HG03060 (cell line): ENCODE data around the gene ZNF490.
"Not testable (repeated sequence)": the region's sequence is repeated elsewhere in the genome, so short reads cannot be mapped to it uniquely, and the experiment has no call there.

ENCODE experiments used
- ATAC-seq: cut with Tn5 transposase; IDR thresholded peaks from one replicate; pipeline ENCODE4 v1.9.1; 2021; ENCODE audit warnings: low read depth, moderate number of reproducible peaks; ENCODE audit not compliant: unreplicated experiment

The ZNF490 gene

GRCh38 chr19:12610540-12611360 is at the start of gene ZNF490, which contains the start of gene ZNF791:
TSS of gene ZNF490 (minus strand) at chr19:12610813. CDS start at chr19:12610680, 133 bp downstream.
TSS of gene ZNF791 (plus strand) at chr19:12610920. CDS start at chr19:12611080, 160 bp downstream.
- peak; percentile 38 for ATAC-seq

- ATAC-seq, result no peak
These were observed 47.4 kb upstream of the ZNF490 start for GRCh38 chr19:12657966-12658365.

GRCh38 chr19:12656899-12657571 is 46.4 kb upstream of the ZNF490 start:
- no peak for ATAC-seq

DNA sequence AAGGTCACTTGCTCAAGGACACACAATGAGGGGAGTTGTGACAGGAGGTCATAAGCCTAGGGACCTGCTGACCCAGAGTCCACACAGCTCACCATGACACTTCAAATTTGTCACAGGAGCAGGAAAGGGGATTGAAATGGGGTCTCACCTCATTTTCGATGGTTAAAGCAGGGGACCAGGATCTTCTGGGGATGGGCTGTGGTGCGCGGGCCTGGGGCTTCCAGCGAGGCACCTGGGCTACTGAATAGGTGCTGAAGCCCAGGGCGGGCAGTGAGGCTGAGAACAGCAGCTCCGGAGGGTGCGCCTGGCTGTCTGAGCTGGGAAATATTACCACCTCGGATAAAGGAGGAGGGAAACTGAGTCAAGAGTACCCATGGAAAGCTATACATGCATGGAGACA is 44.9 kb upstream of the ZNF490 start:
- ATAC-seq, result no peak

GRCh38 chr19:12652219-12652618 is 41.6 kb upstream of the ZNF490 start:
- ATAC-seq, result no peak

DNA sequence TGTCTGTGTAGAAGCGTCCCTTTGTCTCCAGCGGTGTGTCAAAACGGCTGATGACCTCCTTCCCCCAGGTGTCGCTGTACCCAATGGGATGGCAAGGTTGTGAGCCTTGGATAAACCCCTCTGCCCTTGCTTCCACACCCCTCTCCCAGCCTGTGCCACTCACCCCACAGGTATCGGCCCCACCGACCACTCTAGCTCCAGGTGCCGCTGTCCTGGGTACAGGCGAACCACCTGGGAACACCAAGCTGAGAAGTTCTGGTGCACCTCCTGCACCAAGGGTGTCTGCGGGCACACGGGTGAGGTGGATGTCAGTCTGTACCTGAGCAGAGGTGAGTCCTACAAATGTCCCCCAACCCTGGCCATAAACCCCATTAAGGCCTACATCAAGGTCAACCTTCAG is 39.3 kb upstream of the ZNF490 start:
- ATAC-seq, result no peak

DNA sequence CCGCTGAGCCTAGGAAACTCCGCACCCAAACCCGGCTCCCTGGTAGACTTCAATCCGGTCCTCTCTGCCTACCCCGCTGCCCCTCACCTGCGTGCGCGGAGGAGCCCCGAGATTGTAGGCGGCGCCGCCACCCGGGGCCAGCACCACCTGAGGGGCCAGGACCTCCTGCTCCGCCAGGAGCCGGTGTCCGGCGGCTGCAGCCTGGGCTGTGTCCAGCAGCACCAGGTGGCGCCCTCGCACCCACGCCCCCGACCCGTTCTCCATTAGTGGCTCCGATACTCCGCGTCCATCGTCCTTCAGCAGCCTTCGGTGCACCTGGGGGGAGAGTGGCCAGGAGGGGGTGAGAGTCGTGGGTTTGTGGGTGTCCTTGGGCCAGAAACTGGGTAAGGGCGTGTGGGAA is 37.5 kb upstream of the ZNF490 start:
- ATAC-seq, result no peak

DNA sequence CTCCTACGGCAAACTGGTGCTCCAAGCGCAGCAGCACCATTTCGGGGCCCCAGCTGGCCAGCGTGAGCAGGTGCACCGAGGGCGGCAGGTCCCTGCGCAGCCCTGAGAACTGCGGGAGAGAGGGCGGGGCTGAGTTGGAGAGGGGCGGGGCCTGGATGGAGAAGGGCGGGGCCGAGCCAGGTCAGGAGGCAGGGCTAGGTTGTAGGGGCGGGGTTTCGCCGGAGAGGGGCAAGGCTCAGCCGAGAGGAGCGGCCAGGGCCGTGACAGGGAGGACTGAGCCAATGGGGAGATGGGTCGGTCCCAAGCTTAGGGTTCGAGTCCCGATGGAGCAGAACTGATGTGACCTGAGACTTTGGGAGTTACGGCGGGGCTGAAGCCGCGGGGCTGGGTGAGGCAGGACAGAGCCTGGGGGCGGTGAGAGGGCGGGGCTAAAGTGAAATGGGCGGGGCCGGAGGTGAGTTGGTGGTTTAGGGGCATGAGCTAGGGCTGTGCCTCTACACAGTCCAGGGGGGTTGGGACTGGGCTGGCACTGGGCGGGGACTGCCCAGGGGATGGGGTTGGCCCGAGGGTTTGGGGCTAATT is 37.0 kb upstream of the ZNF490 start:
- no peak for ATAC-seq

- no peak for ATAC-seq
These were observed 36.4 kb upstream of the ZNF490 start for GRCh38 chr19:12647047-12647446.

- ATAC-seq, result no peak
These were observed 35.9 kb upstream of the ZNF490 start for GRCh38 chr19:12646551-12646950.

GRCh38 chr19:12643716-12644115 is 33.1 kb upstream of the ZNF490 start:
- ATAC-seq, result not testable (repeated sequence)

DNA sequence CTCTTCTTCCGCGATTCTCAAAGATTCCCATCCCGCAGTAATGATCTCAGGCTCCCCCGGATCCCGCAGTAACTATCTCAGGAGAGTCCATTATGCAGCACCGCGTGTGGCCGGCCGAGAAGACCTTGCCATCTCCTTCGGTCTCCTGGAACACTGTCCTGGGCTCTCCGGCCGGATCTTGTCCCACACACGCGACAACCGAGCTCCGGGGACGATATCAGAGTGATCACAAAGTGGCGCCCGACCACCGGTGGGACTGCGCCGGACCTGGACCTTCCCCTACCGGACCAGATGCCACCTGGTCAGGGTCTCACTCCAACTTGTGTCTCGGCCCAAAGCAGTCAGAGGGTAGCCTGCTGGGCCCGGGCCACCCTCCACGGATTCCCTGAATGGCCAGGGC is 31.9 kb upstream of the ZNF490 start:
- ATAC-seq, result no peak

DNA sequence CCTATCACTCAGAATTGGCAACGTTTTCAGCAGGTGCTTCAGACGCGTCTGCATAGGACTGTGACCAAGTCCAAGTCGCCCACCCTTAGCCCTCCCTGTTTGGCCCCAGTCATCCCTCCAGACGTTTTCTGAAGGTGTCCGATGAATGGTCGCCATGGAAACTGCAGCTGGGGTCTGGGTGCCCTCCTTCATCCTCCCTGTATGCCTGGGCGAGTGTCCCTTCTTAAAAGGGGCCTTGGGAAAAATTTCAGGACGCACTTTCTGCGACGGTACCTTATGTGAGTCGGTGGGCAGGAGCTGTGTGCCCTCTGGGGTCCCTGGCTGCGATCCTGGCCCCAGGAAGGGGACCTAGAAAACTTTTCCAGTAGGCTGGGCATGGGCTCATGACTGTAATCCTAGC is 30.8 kb upstream of the ZNF490 start:
- no peak for ATAC-seq

DNA sequence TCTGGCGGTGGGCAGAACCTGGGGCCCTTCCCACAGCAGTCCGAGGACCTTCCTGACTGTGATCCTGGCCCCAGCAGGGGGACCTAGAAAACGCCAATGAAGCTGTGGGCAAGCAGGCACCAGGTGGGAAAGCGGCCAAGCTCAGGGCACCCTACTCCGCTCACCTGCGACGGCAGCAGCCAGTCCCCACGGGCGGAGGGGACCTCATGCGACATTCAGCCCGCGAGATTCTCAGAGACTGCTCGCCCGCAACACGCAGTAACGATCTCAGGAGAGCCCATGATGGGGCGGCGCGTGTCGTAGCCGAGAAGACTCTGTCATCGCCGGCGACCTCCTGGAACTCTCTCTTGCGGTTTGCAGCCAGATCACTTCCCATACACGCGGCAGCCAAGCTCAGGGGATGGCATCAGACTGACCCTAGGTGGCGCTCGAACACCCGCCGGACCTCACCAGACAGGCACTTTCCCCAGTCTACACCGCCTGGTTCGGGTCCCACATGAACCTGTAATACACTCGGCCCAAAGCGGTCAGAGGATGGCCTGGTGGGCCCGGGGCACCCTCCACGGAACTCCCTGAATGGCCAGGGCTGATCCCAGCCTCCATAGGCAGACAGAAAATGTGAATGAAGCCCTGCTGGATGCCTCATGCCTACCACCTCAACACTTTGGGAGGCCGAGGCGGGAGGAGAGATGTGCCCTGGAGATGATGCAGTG is 29.4 kb upstream of the ZNF490 start:
- no peak for ATAC-seq

DNA sequence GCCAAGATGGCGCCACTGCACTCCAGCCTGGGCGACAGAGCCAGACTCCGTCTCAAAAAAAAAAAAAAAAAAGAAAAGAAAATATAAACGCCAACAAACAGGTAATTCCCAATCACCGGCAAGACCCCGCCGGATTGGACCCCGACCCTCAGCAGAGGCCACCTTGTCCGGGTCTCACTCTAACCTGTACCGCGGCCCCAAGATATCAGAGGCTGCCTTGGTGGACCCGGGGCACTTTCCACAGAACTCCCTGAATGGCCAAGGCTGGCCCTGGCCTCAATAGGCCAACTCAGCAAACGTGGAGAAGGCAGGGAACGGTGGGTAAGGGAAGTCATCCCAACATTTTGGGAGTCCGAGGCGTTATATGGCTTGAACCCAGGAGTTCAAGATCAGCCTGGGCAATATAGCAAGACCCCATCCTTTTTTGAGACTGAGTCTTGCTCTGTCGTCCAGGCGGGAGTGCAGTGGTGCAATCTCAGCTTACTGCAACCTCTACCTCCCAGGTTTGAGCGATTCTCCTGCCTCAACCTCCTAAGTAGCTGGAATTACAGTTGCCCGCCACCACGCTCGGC is 28.1 kb upstream of the ZNF490 start:
- no peak for ATAC-seq

- no peak for ATAC-seq
These were observed 26.0 kb upstream of the ZNF490 start for GRCh38 chr19:12636631-12637030.

DNA sequence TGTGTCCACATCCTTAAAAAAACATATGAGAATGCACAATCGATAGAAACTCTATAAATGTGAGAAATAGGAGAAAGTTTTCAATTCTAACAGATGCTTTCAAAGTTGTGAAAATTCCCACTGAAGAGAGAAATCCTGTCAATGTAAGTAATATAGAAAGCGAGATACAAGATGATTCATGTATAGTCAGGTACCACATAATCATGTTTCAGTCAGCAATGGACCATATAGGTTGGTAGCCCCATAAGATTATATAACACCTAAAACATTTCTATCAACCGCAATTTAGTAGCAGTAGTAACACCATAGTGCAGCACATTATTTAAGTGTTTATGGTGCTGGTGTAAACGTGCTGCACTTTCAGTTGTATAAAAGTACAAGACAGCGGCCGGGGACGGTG is 18.6 kb upstream of the ZNF490 start:
- ATAC-seq, result no peak

DNA sequence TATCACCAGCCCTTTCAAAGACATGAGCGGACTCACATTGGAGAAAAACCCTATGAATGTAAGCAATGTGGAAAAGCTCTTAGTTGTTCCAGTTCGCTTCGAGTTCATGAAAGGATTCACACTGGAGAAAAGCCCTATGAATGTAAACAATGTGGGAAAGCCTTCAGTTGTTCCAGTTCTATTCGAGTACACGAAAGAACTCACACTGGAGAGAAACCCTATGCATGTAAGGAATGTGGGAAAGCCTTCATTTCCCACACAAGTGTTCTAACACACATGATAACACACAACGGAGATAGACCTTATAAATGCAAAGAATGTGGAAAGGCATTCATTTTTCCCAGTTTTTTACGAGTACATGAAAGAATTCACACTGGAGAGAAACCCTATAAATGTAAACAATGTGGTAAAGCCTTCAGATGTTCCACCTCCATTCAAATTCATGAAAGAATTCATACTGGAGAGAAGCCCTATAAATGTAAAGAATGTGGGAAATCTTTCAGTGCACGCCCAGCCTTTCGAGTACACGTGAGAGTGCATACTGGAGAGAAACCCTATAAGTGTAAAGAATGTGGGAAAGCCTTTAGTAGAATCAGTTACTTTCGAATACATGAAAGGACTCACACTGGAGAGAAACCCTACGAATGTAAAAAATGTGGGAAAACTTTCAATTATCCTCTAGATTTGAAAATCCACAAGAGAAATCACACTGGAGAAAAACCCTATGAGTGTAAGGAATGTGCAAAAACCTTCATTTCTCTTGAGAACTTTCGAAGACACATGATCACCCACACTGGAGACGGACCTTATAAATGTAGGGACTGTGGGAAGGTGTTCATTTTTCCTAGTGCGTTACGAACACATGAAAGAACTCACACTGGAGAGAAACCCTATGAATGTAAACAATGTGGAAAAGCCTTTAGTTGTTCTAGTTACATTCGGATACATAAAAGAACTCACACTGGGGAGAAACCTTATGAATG is 17.7 kb upstream of the ZNF490 start:
- no peak for ATAC-seq

- no peak for ATAC-seq
These were observed 16.3 kb upstream of the ZNF490 start for GRCh38 chr19:12626958-12627357.
